HuH-7.5 (cell line): Measurements from ENCODE around the gene OSBPL3.

Source experiments
- DNase-seq: peaks from one replicate; pipeline ENCODE4 v3.0.0; 2011; ENCODE audit warnings: low spot score

The OSBPL3 gene

DNA sequence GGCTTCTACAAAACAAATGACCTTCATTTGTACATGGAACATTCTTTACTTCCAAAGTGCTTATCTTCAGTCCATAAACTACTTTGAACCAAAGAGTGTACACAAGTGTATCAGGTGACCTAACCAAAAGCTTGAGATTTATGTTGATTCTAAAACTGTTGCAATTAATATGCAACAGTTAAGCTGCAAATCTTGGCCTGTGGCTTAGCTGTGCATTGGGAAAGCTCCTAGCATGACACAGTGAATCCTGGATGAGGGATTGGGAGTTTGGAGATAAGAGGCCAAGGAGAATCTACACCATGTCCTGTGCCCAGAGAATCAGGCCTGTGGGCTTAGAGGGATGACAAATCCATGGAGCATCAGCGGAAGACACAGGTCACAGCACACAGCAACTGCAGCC lies 117.5 kb downstream of the OSBPL3 start:
- no peak for DNase-seq

GRCh38 chr7:24861336-24861735 lies 118.6 kb downstream of the OSBPL3 start:
- DNase-seq: no peak

GRCh38 chr7:24860611-24861010 lies 119.4 kb downstream of the OSBPL3 start:
- no peak for DNase-seq

GRCh38 chr7:24858108-24858977 lies 121.6 kb downstream of the OSBPL3 start:
- no peak for DNase-seq

DNA sequence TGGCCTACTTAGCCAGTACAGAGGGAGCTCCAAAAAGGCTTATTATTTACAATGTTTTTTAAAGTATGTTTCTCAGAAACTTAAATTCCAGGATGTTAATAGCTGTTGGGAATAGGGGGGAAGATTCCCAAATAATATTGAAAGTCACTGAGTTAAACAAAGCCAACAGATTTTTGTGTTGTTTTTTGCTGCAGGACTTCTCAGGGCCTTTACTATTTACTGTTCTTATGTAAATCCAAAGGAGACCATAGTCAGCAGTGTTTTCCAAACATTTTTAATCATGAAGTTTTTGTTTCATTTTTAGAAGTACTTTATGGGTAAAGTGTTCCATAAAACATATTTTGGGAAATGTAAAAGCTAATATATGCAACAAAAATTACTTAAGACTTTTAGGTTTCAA lies 122.4 kb downstream of the OSBPL3 start:
- no peak for DNase-seq

- DNase-seq: no peak
Measured at GRCh38 chr7:24854866-24855265, 125.1 kb downstream of the OSBPL3 start.

DNA sequence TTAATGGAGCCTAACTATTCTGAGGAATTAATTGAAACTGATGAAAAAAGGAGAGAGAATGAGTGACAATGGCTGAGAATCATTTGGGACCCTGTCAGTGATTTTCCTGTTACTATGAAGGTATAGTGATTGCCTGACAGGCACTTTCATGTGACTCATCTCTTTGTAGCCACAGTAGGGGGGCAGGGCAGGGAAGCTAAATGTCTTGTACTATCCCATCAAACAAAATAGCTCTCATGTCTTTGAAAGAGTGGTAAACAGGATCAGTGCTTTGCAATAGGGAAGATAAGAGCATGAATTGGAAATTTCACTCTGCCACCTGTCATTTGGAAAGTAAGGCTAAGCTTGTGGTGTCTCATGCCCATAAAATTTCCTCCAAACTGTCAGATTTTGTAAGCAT lies 128.2 kb downstream of the OSBPL3 start:
- DNase-seq: no peak

- DNase-seq: no peak
Measured at GRCh38 chr7:24848878-24849277, 131.1 kb downstream of the OSBPL3 start.

DNA sequence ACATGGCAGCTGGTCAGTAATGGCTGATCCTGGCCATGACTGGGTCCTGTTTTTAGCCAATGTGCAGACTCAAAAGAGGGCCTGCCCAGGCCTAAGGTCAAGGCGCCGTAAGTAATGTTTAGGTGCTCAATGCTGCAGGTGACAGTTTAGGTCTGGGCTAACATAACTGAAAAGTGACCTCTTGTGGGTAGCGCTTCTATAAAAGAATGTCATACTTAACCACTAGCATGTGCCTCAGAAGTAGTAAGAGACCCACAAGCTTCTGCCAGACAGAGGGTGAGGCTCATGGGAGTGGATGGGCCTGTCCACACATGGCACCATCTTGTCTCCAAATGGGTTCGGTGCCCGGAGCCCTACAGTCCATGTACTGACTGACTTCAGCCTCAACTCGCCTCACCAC lies 132.2 kb downstream of the OSBPL3 start:
- no peak for DNase-seq

GRCh38 chr7:24843821-24844434 lies 136.1 kb downstream of the OSBPL3 start:
- no peak for DNase-seq

- no peak for DNase-seq
Measured at GRCh38 chr7:24842449-24843241, 137.3 kb downstream of the OSBPL3 start.

DNA sequence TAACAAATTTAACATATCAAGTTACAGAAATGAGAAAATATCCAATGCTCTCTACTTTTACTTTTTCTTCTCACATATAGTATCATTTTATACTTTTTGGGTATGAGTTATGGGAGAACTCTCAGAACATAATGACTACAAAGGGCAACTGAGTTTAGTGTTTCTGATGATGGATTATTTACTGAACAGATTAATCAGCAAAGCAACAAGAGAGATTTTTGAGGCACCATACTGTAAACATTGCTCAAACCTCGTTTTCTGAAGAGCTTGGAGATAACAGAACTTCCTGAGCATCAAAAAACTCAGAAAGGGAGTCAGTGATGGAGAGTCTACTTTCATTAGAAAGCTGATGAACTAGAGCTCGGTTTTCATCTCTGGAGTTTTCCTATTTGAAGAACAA lies 137.9 kb downstream of the OSBPL3 start:
- no peak for DNase-seq

- DNase-seq: no peak
Measured at GRCh38 chr7:24840563-24840962, 139.4 kb downstream of the OSBPL3 start.

- DNase-seq: no peak
Measured at GRCh38 chr7:24836084-24836483, 143.9 kb downstream of the OSBPL3 start.

DNA sequence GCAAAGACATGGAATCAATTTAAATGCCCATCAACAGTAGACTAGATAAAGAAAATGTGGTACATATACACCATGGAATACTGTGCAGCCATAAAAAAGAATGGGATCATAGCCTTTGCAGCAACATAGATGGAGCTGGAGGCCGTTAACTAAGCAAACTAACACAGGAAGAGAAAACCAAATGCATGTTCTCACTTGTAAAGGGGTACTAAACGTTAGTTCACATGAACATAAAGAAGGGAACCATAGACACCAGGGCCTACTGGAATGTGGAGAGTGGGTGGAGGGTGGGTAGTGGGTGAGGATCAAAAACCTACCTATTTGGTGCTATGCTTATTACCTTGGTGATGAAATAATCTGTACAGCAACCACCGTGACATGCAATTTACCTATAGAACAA lies 144.3 kb downstream of the OSBPL3 start:
- DNase-seq: no peak

DNA sequence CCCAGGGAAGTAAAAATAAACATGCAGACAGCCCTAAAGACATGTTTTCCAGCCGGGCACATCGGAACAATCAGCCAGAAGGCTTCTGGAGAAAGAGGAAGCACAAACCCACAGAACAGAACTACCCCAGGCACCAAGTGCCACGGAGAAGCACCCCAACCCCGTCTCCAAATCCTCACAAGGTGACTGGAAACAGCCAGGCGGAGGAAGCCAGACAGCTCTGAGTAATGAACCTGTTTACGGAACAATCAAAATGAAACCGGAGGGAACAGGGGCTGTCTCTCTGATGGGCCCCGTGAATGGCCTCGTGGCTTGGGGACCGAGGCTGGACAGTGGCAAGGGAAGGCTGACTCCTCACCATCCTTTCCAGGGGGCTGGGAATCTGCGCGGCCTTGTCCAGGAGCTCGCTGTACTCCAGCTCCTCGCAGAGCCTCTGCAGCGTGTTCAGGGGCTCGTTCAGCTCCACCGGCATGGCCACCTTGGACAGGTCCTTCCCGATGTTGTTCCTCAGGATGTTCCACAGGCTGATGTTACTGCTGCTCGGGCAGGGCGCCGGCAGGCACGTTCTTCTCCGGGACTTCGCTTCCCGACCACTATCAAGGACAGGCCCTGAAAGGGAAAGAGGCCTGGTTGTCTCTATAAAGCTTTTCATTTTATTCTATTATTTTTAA lies 145.7 kb downstream of the OSBPL3 start:
- DNase-seq: no peak

- DNase-seq: no peak
Measured at GRCh38 chr7:24833549-24833948, 146.4 kb downstream of the OSBPL3 start.

GRCh38 chr7:24831240-24831639 lies 148.7 kb downstream of the OSBPL3 start:
- DNase-seq: no peak

GRCh38 chr7:24830440-24831050 lies 149.4 kb downstream of the OSBPL3 start:
- no peak for DNase-seq

DNA sequence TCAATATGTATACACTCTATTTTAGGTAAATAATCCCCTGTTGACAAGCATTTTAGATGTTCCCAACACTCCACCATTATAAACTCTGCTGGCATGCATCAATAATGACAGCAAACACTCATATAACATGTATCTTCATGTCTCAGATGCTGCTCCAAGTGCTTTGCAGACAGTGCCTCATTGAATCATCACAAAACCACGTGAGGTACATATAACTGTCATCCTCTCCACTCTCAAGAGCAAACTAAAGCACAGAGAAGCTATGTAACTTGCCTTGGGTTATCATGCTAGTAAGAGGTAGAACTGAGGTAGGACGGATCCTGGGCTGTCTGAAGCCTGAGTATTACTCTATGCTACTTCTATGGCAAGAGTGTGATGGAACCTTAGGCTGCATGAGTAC lies 150.2 kb downstream of the OSBPL3 start:
- DNase-seq: no peak

DNA sequence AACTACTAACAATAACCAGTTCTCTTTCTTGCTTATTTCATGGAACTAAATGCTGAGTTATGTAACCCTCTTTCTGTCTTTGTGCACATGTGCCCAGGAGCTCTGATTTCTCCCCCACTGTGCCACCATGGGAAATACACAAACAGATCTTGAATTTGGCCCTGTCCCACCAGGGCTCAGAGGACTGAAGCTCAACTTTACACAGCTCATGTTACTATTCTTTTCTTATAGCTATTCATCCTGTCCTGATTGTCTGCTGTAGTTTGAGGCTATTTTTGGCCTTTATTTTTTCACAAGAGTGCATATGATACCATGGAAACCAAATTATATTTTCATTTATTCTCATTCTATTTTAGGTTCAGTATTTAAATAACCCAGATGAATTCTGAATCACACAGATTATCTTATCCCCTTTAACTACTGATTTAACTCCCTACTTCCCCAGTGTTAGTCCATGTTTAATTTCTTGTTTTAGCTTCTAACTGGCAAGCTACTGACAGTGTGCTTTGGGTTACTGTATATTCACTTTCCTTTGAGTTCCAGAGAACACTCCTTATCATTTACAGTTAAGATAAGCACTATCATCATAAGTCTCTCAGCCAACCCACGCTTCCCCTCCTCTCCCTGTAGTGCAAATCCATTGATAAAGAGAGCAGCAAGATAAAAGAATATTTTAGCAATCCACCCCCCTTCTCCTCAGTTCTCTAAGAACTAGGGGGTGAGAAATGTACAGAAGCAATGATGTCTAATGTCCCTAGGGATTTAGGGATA lies 150.9 kb downstream of the OSBPL3 start:
- no peak for DNase-seq
